Neural progenitor cell (in vitro differentiated cells): Measurements from ENCODE around the gene CNTN5. TPM values are rescaled to one million over a fixed set of nuclear protein-coding genes. Genes with fewer than 3 reads are reported as not detected.

ENCODE experiments used
- DNase-seq: peaks from one replicate; pipeline ENCODE4 v3.0.0-alpha.2; 2016; ENCODE audit warnings: low spot score
- H2AFZ ChIP-seq: fragments of 200-600 bp; sonication (generic); replicated peaks from 2 replicates; pipeline ENCODE4 v1.6.1; 2016; ENCODE audit warnings: antibody characterized with exemption
- H3F3A ChIP-seq: fragments of 200-600 bp; sonication (generic); 2 replicates; pipeline ENCODE4 v1.6.1; 2016; ENCODE audit warnings: antibody characterized with exemption, low read depth
- H3K27ac ChIP-seq: fragments of 200-600 bp; sonication (generic); 2 replicates; pipeline ENCODE4 v1.5.1; 2016; ENCODE audit warnings: mild to moderate bottlenecking
- H3K27me3 ChIP-seq: fragments of 200-600 bp; sonication (generic); 2 replicates; pipeline ENCODE4 v1.6.1; 2016; ENCODE audit warnings: mild to moderate bottlenecking, moderate library complexity
- H3K36me3 ChIP-seq: fragments of 200-600 bp; sonication (generic); 2 replicates; pipeline ENCODE4 v1.5.1; 2016
- H3K4me1 ChIP-seq: fragments of 200-600 bp; sonication (generic); 2 replicates; pipeline ENCODE4 v1.6.1; 2016; ENCODE audit warnings: mixed run types
- H3K4me2 ChIP-seq: fragments of 200-600 bp; sonication (generic); 2 replicates; pipeline ENCODE4 v1.6.1; 2016
- H3K4me3 ChIP-seq: fragments of 200-600 bp; sonication (generic); 2 replicates; pipeline ENCODE4 v1.5.1; 2016
- H3K79me2 ChIP-seq: fragments of 200-600 bp; sonication (generic); 2 replicates; pipeline ENCODE4 v1.6.1; 2016; ENCODE audit warnings: low read depth
- H3K9ac ChIP-seq: fragments of 200-600 bp; sonication (generic); 2 replicates; pipeline ENCODE4 v1.6.1; 2016
- H3K9me3 ChIP-seq: fragments of 200-600 bp; sonication (generic); 2 replicates; pipeline ENCODE4 v1.5.1; 2016; ENCODE audit warnings: low read depth
- H4K20me1 ChIP-seq: fragments of 200-600 bp; sonication (generic); 2 replicates; pipeline ENCODE4 v1.6.1; 2016; ENCODE audit warnings: low read depth
- H3K27ac Mint-ChIP-seq: 3 replicates; pipeline ENCODE4 v1.8.0; 2021; ENCODE audit warnings: mixed read lengths
- H3K27me3 Mint-ChIP-seq: 2 replicates; pipeline ENCODE4 v1.8.0; 2022; ENCODE audit warnings: low read depth, mild to moderate bottlenecking, inconsistent platforms, moderate library complexity, mixed read lengths; ENCODE audit not compliant: insufficient read depth
- H3K36me3 Mint-ChIP-seq: 3 replicates; pipeline ENCODE4 v1.8.0; 2021; ENCODE audit warnings: mixed read lengths
- H3K4me1 Mint-ChIP-seq: 3 replicates; pipeline ENCODE4 v1.8.0; 2021; ENCODE audit warnings: mixed read lengths
- H3K4me3 Mint-ChIP-seq: 3 replicates; pipeline ENCODE4 v1.8.0; 2021; ENCODE audit warnings: mild to moderate bottlenecking, moderate library complexity, mixed read lengths
- H3K9me3 Mint-ChIP-seq: 3 replicates; pipeline ENCODE4 v1.8.0; 2020; ENCODE audit warnings: mixed read lengths
- CTCF ChIP-seq: fragments of 200-600 bp; sonication (generic); IDR thresholded peaks from 2 replicates; pipeline ENCODE4 v1.5.1; 2017; ENCODE audit warnings: antibody characterized with exemption, mild to moderate bottlenecking
- EZH2 ChIP-seq: fragments of 200-600 bp; sonication (generic); IDR thresholded peaks from 2 replicates; pipeline ENCODE4 v1.6.1; 2017; ENCODE audit warnings: antibody characterized with exemption, mild to moderate bottlenecking, moderate library complexity
- EZH2phosphoT487 ChIP-seq: fragments of 200-600 bp; sonication (generic); IDR thresholded peaks from 2 replicates; pipeline ENCODE4 v1.6.1; 2017; ENCODE audit warnings: antibody characterized with exemption
- total RNA-seq: library from RNA; depleted of rRNA; stranded (reverse); fragments of >200 nt; gene quantifications from 2 replicates; pipeline ENCODE4 v1.2.3, GENCODE V29; 2015; ENCODE audit warnings: low replicate concordance

The CNTN5 gene
- total RNA-seq, 1 donor from 2014 or later: 0.19 TPM

- H3K9me3 ChIP-seq: no peaks in the 10 kb centered on the region
- no peak overlapping the region for H3K9ac ChIP-seq
- no peak overlapping the region for H3K4me3 ChIP-seq
- TF ChIP-seq EZH2: no peak
- no peak for TF ChIP-seq CTCF
- no peak for TF ChIP-seq EZH2phosphoT487
- Mint-ChIP-seq H3K9me3 (no peaks in the 10 kb centered on the region), H3K4me1 (peaks cover 3% of the 10 kb centered on the region), H3K4me3 (no peak overlapping the region), H3K27ac (no peak overlapping the region), H3K27me3 (no peaks in the 10 kb centered on the region), H3K36me3 (no peaks in the 10 kb centered on the region)
- no peak overlapping the region for H3K27ac ChIP-seq
- peaks cover 20% of the 10 kb centered on the region for H3F3A ChIP-seq
- H3K27me3 ChIP-seq: no peaks in the 10 kb centered on the region
- H2AFZ ChIP-seq: peak overlapping the region; percentile 8
- peaks cover 44% of the 10 kb centered on the region for H3K4me1 ChIP-seq
- no peaks in the 10 kb centered on the region for H4K20me1 ChIP-seq
- H3K4me2 ChIP-seq: no peak overlapping the region
- no peaks in the 10 kb centered on the region for H3K79me2 ChIP-seq
- H3K36me3 ChIP-seq: no peaks in the 10 kb centered on the region
- no peak for DNase-seq
Observed at GRCh38 chr11:99423428-99423983, 402.8 kb downstream of the CNTN5 start.

DNA sequence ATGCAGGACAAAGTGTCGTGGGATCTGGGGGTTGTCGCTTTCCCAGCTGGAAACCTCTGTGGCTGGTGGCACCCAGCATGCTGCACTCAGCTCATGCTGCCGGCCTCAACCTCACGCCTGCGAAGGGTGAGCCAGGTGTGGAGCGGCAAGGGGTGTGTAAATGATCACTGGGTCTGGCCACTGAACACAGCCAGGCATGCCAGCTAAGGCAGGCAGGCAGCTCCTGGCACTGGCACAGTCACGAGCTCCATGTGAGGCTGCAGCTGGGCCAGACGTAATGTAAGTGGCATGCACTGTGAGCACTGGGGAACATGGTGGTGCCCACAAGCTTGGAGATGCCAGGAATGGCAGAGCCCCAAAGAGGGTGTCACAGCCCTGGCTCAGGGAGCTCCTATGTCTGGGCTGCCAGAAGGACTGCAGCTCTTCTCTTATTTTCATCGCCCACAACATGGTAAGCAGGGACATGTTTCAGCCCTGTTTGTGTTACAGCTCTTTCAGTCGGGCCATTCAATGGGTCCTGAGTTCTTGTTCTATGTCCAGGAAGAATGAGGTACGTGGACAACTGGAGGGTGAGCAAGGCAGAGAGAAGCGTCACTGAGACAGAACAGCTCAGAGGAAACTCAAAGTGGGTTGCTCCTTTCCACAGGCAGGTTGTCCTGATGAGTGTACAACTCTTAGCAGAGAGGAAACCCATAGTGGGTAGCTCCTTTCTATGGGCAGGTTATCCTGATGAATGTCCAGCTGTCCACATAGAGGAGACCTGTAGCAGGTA, 403.8 kb downstream of the CNTN5 start:
- Mint-ChIP-seq H3K36me3 (no peaks in the 10 kb centered on the region), H3K4me3 (no peak overlapping the region), H3K27me3 (no peaks in the 10 kb centered on the region), H3K27ac (no peak overlapping the region), H3K9me3 (no peaks in the 10 kb centered on the region), H3K4me1 (peaks cover 3% of the 10 kb centered on the region)
- H3K4me1 ChIP-seq: peaks cover 34% of the 10 kb centered on the region
- H3K9me3 ChIP-seq: no peaks in the 10 kb centered on the region
- no peaks in the 10 kb centered on the region for H3K27me3 ChIP-seq
- H4K20me1 ChIP-seq: no peaks in the 10 kb centered on the region
- H3K4me3 ChIP-seq: no peak overlapping the region
- H3K27ac ChIP-seq: no peak overlapping the region
- no peak overlapping the region for H2AFZ ChIP-seq
- no peak overlapping the region for H3K9ac ChIP-seq
- H3K79me2 ChIP-seq: no peaks in the 10 kb centered on the region
- no peak overlapping the region for H3K4me2 ChIP-seq
- H3K36me3 ChIP-seq: no peaks in the 10 kb centered on the region
- TF ChIP-seq EZH2phosphoT487 (no peak), CTCF (no peak), EZH2 (no peak)
- DNase-seq: no peak
- peaks cover 14% of the 10 kb centered on the region for H3F3A ChIP-seq

- no peaks in the 10 kb centered on the region for H4K20me1 ChIP-seq
- peaks cover 7% of the 10 kb centered on the region for H3F3A ChIP-seq
- H3K4me2 ChIP-seq: no peak overlapping the region
- H3K36me3 Mint-ChIP-seq: no peaks in the 10 kb centered on the region
- H3K4me1 ChIP-seq: peaks cover 23% of the 10 kb centered on the region
- H3K27ac ChIP-seq: no peak overlapping the region
- no peak for DNase-seq
- H3K9me3 ChIP-seq: no peaks in the 10 kb centered on the region
- no peak overlapping the region for H3K27ac Mint-ChIP-seq
- no peaks in the 10 kb centered on the region for H3K9me3 Mint-ChIP-seq
- H3K27me3 ChIP-seq: no peaks in the 10 kb centered on the region
- H3K4me3 ChIP-seq: no peak overlapping the region
- TF ChIP-seq EZH2: no peak
- TF ChIP-seq EZH2phosphoT487: no peak
- no peak for TF ChIP-seq CTCF
- H3K27me3 Mint-ChIP-seq: no peaks in the 10 kb centered on the region
- H3K79me2 ChIP-seq: no peaks in the 10 kb centered on the region
- H3K9ac ChIP-seq: no peak overlapping the region
- peaks cover 3% of the 10 kb centered on the region for H3K4me1 Mint-ChIP-seq
- no peaks in the 10 kb centered on the region for H3K36me3 ChIP-seq
- no peak overlapping the region for H2AFZ ChIP-seq
- H3K4me3 Mint-ChIP-seq: no peak overlapping the region
Observed at GRCh38 chr11:99425596-99425995, 404.8 kb downstream of the CNTN5 start.
